Urinary bladder (tissue), 4 donors: ENCODE measurements around the gene HS2ST1. TPM values are rescaled to one million over a fixed set of nuclear protein-coding genes. Genes with fewer than 3 reads are reported as not detected.
"Not testable (repeated sequence)": the region's sequence is repeated elsewhere in the genome, so short reads cannot be mapped to it uniquely, and the experiment has no call there.

ENCODE experiments used
- DNase-seq: peaks from one replicate; pipeline ENCODE4 v3.0.0-alpha.2; 2015; ENCODE audit errors: extremely low spot score
- H3K27ac ChIP-seq: one replicate; pipeline ENCODE4 v1.5.1; 2013; ENCODE audit warnings: low read depth, mild to moderate bottlenecking, moderate library complexity
- H3K36me3 ChIP-seq: one replicate; pipeline ENCODE4 v1.6.1; 2013; ENCODE audit warnings: mild to moderate bottlenecking, moderate library complexity; ENCODE audit not compliant: insufficient read depth
- H3K4me1 ChIP-seq: one replicate; pipeline ENCODE4 v1.6.1; 2013; ENCODE audit warnings: mild to moderate bottlenecking, moderate library complexity; ENCODE audit not compliant: insufficient read depth
- H3K4me3 ChIP-seq: one replicate; pipeline ENCODE4 v1.5.1; 2013; ENCODE audit warnings: low read depth, low read length
- WGBS: extraction: QIAGEN DNeasy Blood & Tissue Kit; methylation state at CpG from one replicate; pipeline ENCODE4 v1.1.7; 2013; 5-methylcytosine and 5-hydroxymethylcytosine counted together
- polyA plus RNA-seq: library from polyadenylated mRNA; stranded (reverse); fragments of 200-250 nt; gene quantifications from one replicate; pipeline ENCODE4 v1.2.3, GENCODE V29; 2013
- total RNA-seq: library from RNA; depleted of rRNA; stranded (reverse); fragments of >200 nt; gene quantifications from one replicate; pipeline ENCODE4 v1.2.3, GENCODE V29; 2014
- donor health status: healthy with polysubstance abuse.
- donor health status: healthy.

HS2ST1 gene
- total and polyA plus RNA-seq, 2 donors = 12.1 to 36.9 TPM

DNA sequence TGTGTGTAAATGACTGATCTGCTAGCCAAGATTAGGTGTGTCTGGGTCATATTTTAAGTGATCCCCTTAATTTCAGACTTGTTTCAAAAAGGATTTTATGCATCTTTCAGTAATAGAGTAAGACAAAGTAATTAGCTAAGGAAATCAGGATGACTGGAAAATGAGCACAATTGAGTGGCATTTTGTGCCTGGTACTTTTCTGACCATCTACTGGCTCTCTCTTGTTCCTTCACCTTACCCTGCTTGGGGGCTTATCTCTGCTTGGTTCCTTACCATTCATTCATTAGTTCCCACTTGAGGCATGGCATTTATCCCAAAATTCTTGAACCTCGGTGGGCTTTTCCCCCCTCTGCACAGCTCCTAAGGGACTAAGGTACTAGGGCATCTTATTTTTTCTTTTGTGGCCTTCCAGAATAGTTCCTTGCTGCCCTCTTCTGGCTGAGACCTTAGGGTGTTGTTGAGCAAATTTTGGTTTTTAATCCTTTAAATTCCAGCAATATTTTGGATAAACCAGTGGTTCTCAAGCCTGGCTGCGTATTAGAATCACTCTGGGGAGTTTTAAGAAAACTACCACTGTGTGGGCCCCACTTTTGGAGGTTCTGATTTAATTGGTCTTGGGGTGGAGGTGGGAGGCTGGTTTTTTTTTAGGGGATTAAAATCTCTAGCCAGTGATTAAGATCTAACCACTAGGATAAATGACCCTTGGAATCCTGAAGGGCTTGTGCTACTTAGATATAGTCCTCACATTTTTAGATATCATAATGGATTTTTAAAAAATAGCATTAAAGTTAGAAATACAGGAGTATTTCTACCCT, 50.8 kb downstream of the HS2ST1 start:
- 29% methylated on average over 2 of the region's 2 CpGs for WGBS
- H3K36me3 ChIP-seq = no peaks in the 10 kb centered on the region
- no peak overlapping the region for H3K4me3 ChIP-seq
- DNase-seq = no peak
- no peaks in the 10 kb centered on the region for H3K4me1 ChIP-seq
- no peak overlapping the region for H3K27ac ChIP-seq

GRCh38 chr1:86965827-86966182, 51.4 kb downstream of the HS2ST1 start:
- no peaks in the 10 kb centered on the region for H3K4me1 ChIP-seq
- no peak overlapping the region for H3K4me3 ChIP-seq
- H3K36me3 ChIP-seq = no peaks in the 10 kb centered on the region
- DNase-seq = no peak
- no peak overlapping the region for H3K27ac ChIP-seq
- WGBS = 95% methylated on average over 1 of the region's 1 CpG

GRCh38 chr1:86970938-86971337, 56.5 kb downstream of the HS2ST1 start:
- 73% methylated on average over 2 of the region's 2 CpGs for WGBS

GRCh38 chr1:86971778-86972177, 57.3 kb downstream of the HS2ST1 start:
- H3K36me3 ChIP-seq = no peaks in the 10 kb centered on the region
- 64% methylated on average over 3 of the region's 3 CpGs for WGBS
- no peak overlapping the region for H3K27ac ChIP-seq
- H3K4me3 ChIP-seq = no peak overlapping the region
- no peak for DNase-seq
- H3K4me1 ChIP-seq = no peaks in the 10 kb centered on the region

More at GRCh38 chr1:86970938-86971337, 56.5 kb downstream of the HS2ST1 start:
- H3K36me3 ChIP-seq = no peaks in the 10 kb centered on the region
- no peak overlapping the region for H3K4me3 ChIP-seq
- H3K27ac ChIP-seq = no peak overlapping the region
- DNase-seq = no peak
- H3K4me1 ChIP-seq = no peaks in the 10 kb centered on the region

DNA sequence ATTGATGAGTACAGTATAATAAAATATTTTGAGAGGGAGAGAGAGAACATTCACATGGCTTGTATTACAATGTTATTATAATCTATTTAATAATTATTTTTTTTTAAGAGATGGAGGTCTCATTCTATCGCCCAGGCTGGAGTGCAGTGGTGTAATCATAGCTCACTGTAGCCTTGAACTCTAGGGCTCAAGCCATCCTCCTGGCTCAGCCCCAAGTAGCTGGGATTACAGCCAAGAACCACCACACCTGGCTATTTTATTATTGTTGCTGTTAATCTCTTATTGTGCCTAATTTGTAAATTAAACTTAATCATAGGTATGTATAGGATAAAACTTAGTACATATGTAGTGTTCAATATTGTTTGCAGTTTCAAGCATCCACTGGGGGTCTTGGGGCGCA, 57.8 kb downstream of the HS2ST1 start:
- DNase-seq = no peak
- Histone ChIP-seq H3K36me3 (no peaks in the 10 kb centered on the region), H3K4me3 (no peak overlapping the region), H3K27ac (no peak overlapping the region), H3K4me1 (no peaks in the 10 kb centered on the region)
- WGBS = 93% methylated on average over 2 of the region's 2 CpGs

DNA sequence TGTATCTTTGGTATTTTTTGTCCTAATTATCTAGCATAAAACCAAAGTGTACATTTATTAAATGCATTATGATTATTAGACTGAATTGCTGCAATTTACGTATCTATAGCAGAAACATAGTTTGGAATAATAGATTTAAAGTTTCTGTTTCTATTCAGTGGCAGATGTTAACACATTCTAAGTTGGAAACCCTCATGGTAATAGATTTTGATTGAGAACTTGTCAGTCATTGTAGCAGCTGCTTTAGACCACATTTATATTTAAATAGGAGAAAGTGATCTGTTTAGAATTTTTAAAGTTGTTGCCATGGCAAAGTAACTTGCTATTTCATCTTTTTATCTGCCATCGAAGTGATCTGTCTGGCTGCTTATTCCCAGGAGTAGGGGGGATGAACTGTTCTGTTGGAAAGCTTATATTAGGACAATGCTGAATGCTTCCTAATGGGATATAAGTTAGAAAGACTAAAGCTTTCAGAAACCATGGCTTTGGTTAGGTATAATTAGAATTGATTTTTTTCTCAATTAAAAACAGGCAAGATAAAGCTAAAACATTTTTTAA, 61.6 kb downstream of the HS2ST1 start:
- DNase-seq = no peak
- Histone ChIP-seq H3K36me3 (no peaks in the 10 kb centered on the region), H3K4me3 (no peak overlapping the region), H3K27ac (no peak overlapping the region), H3K4me1 (no peaks in the 10 kb centered on the region)
- 40% methylated on average over 2 of the region's 2 CpGs for WGBS

DNA sequence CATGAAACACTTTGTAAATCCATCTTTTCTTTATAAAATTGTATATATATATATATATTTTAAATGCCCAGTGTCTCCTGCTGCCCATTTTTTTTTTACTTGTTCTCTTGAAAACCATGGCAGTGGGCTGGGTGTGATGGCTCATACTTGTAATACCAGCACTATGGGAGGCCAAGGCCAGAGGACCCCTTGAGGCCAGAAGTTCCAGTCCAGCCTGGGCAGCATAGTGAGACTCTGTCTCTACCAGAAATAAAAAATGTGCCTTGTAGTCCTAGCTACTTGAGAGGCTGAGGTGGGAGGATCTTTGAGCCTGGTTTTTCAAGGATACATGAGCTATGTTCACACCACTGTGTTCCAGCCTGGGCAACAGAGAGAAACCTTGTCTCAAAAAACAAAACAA, 62.2 kb downstream of the HS2ST1 start:
- H3K4me1 ChIP-seq = no peaks in the 10 kb centered on the region
- no peak for DNase-seq
- H3K4me3 ChIP-seq = no peak overlapping the region

GRCh38 chr1:86981482-86982213, 67.2 kb downstream of the HS2ST1 start:
- H3K4me1 ChIP-seq = no peaks in the 10 kb centered on the region
- 94% methylated on average over 7 of the region's 7 CpGs for WGBS
- H3K36me3 ChIP-seq = no peaks in the 10 kb centered on the region
- H3K27ac ChIP-seq = no peak overlapping the region
- no peak overlapping the region for H3K4me3 ChIP-seq
- no peak for DNase-seq

More for the DNA sequence above, 62.2 kb downstream of the HS2ST1 start:
- no peak overlapping the region for H3K27ac ChIP-seq
- no peaks in the 10 kb centered on the region for H3K36me3 ChIP-seq

DNA sequence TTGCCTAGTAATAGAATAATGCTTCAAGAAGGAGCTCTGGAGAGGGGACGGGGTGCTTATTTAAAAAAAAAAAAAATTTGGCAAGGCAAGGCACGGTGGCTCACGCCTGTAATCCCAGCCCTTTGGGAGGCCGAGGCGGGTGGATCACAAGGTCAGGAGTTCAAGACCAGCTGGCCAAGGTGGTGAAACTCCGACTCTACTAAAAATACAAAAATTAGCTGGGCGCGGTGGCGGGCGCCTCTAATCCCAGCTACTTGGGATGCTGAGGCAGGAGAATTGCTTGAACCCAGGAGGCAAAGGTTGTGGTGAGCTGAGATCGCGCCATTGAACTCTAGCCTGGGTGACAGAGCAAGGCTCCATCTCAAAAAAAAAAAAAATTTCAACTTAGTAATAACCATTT, 69.2 kb downstream of the HS2ST1 start:
- WGBS = 97% methylated on average over 12 of the region's 12 CpGs
- DNase-seq = not testable (repeated sequence)

GRCh38 chr1:86987446-86987845, 73.0 kb downstream of the HS2ST1 start:
- H3K27ac ChIP-seq = no peak overlapping the region
- H3K4me3 ChIP-seq = no peak overlapping the region
- H3K36me3 ChIP-seq = no peaks in the 10 kb centered on the region
- no peaks in the 10 kb centered on the region for H3K4me1 ChIP-seq
- no peak for DNase-seq

More for the DNA sequence above, 69.2 kb downstream of the HS2ST1 start:
- H3K27ac ChIP-seq, H3K36me3 ChIP-seq, H3K4me3 ChIP-seq, H3K4me1 ChIP-seq: not testable (repeated sequence)

- WGBS = 97% methylated on average over 7 of the region's 7 CpGs
- Histone ChIP-seq H3K36me3 (no peaks in the 10 kb centered on the region), H3K27ac (no peak overlapping the region), H3K4me3 (no peak overlapping the region), H3K4me1 (no peaks in the 10 kb centered on the region)
- no peak for DNase-seq
Measured at GRCh38 chr1:86988835-86989234, 74.4 kb downstream of the HS2ST1 start.

GRCh38 chr1:86989690-86990089, 75.3 kb downstream of the HS2ST1 start:
- WGBS = 81% methylated on average over 3 of the region's 3 CpGs
- H3K4me3 ChIP-seq, DNase-seq, H3K4me1 ChIP-seq, H3K27ac ChIP-seq, H3K36me3 ChIP-seq: not testable (repeated sequence)

GRCh38 chr1:86990826-86991225, 76.4 kb downstream of the HS2ST1 start:
- no peak overlapping the region for H3K27ac ChIP-seq
- no peak for DNase-seq
- no peak overlapping the region for H3K4me3 ChIP-seq
- no peaks in the 10 kb centered on the region for H3K36me3 ChIP-seq
- 96% methylated on average over 2 of the region's 2 CpGs for WGBS
- H3K4me1 ChIP-seq = no peaks in the 10 kb centered on the region
